Lung (tissue), 12 donors: ENCODE results near the gene LEKR1. TPM values are rescaled to one million over a fixed set of nuclear protein-coding genes. Genes with fewer than 3 reads are reported as not detected.

Experiments
- ATAC-seq: fragments of 200-7000 bp; cut with Tn5 transposase; one replicate; pipeline ENCODE4 v1.9.1; 2020; ENCODE audit warnings: moderate number of reproducible peaks; ENCODE audit not compliant: insufficient read depth, low FRiP score
- DNase-seq, 3 donors: peaks; one replicate each; pipeline ENCODE4 v3.0.0-alpha.2; 2013 to 2017
- H3K27ac ChIP-seq, 2 donors: one replicate each; pipeline ENCODE4 v1.5.1; 2013; ENCODE audit warnings: mild to moderate bottlenecking in 2 of 2, moderate library complexity in 2 of 2, control low read depth in 1 of 2, inconsistent platforms in 1 of 2, low read depth in 1 of 2, low read length in 1 of 2
- H3K27me3 ChIP-seq, 3 donors: one replicate each; pipeline ENCODE4 v1.5.1; 2013; ENCODE audit warnings: low read length in 2 of 3; ENCODE audit not compliant: control insufficient read depth in 3 of 3, insufficient read depth in 3 of 3
- H3K36me3 ChIP-seq, 4 donors: one replicate each; pipeline ENCODE4 v1.5.1; 2013; ENCODE audit warnings: low read length in 4 of 4, mild to moderate bottlenecking in 1 of 4, moderate library complexity in 1 of 4; ENCODE audit not compliant: control insufficient read depth in 4 of 4, insufficient read depth in 4 of 4
- H3K4me1 ChIP-seq, 5 donors: one replicate each; pipeline ENCODE4 v1.5.1; 2013; ENCODE audit warnings: low read length in 5 of 5, mild to moderate bottlenecking in 2 of 5, moderate library complexity in 1 of 5; ENCODE audit not compliant: control insufficient read depth in 5 of 5, insufficient read depth in 5 of 5
- H3K4me3 ChIP-seq: one replicate; pipeline ENCODE4 v1.5.1; 2013; ENCODE audit warnings: mild to moderate bottlenecking, control low read depth, moderate library complexity
- H3K9ac ChIP-seq, 2 donors: one replicate each; pipeline ENCODE4 v1.5.1; 2013; ENCODE audit warnings: low read length in 2 of 2, control low read depth in 1 of 2; ENCODE audit not compliant: insufficient read depth in 1 of 2
- H3K9me3 ChIP-seq, 4 donors: one replicate each; pipeline ENCODE4 v1.5.1; 2013; ENCODE audit warnings: low read length in 3 of 4, mild to moderate bottlenecking in 1 of 4, moderate library complexity in 1 of 4; ENCODE audit not compliant: control insufficient read depth in 4 of 4, insufficient read depth in 3 of 4
- WGBS, 2 donors: extraction: QIAGEN DNeasy Blood & Tissue Kit; methylation state at CpG; one replicate each; pipeline ENCODE4 v1.1.7; 2013; 5-methylcytosine and 5-hydroxymethylcytosine counted together
- polyA plus RNA-seq, 2 donors: library from polyadenylated mRNA; stranded (reverse); fragments of 200-250 nt; gene quantifications; one replicate each; pipeline ENCODE4 v1.2.1, GENCODE V29; 2013
- total RNA-seq, 2 donors: library from RNA; depleted of rRNA in 1 of 2; stranded (reverse); fragments of >200 nt in 1 of 2; gene quantifications; one replicate each; pipeline ENCODE4 v1.2.1, GENCODE V29; 2014 to 2021
- TF ChIP-seq, protein P1 (sequence below): IDR thresholded peaks from 2 replicates; pipeline ENCODE4 v1.5.1; 2012; ENCODE audit warnings: mild to moderate bottlenecking; ENCODE audit errors: control extremely low read depth, extremely low read depth
- donor health status: control.
- donor health status: control.
- donor health status: Bipolar disorder and iron deficiency.
- donor health status: healthy.
- donor health status: DM: yes; HTN: yes; CAD: no.

Gene LEKR1
- total and polyA plus RNA-seq, 4 donors: 0.71 to 5.4 (median 3.2) TPM

DNA sequence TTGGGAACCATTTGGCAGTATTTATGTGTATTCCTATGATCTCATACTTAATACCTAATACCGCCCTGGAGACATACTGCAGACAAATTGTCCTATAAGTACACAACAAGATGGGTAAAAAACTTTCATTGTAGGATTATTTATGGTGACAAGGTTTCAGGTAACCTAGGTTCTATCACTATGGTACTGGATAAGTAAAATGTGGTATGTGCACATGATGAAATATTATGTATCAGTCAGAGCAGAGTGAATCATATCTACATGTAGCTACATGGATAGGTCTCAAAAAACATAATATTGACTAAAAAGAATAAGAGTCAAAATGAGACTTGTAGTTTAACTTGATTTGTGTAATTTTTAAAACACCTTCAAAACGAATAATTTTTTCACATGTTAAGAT lies 147.8 kb downstream of the LEKR1 start:
- no peak overlapping the region for H3K4me3 ChIP-seq
- no peaks in the 10 kb centered on the region for H3K9me3 ChIP-seq
- no peaks in the 10 kb centered on the region for H3K36me3 ChIP-seq
- ATAC-seq: no peak
- DNase-seq: no peak
- peaks cover 0 to 1% (median 0%) of the 10 kb centered on the region in 5 donors for H3K4me1 ChIP-seq
- no peak overlapping the region for H3K27ac ChIP-seq
- H3K9ac ChIP-seq: no peak overlapping the region
- TF ChIP-seq, protein P1, sequence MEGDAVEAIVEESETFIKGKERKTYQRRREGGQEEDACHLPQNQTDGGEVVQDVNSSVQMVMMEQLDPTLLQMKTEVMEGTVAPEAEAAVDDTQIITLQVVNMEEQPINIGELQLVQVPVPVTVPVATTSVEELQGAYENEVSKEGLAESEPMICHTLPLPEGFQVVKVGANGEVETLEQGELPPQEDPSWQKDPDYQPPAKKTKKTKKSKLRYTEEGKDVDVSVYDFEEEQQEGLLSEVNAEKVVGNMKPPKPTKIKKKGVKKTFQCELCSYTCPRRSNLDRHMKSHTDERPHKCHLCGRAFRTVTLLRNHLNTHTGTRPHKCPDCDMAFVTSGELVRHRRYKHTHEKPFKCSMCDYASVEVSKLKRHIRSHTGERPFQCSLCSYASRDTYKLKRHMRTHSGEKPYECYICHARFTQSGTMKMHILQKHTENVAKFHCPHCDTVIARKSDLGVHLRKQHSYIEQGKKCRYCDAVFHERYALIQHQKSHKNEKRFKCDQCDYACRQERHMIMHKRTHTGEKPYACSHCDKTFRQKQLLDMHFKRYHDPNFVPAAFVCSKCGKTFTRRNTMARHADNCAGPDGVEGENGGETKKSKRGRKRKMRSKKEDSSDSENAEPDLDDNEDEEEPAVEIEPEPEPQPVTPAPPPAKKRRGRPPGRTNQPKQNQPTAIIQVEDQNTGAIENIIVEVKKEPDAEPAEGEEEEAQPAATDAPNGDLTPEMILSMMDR: no peak
- H3K27me3 ChIP-seq: no peaks in the 10 kb centered on the region
- 88 to 90% methylated on average over 2 of the region's 2 CpGs for WGBS, 2 donors

DNA sequence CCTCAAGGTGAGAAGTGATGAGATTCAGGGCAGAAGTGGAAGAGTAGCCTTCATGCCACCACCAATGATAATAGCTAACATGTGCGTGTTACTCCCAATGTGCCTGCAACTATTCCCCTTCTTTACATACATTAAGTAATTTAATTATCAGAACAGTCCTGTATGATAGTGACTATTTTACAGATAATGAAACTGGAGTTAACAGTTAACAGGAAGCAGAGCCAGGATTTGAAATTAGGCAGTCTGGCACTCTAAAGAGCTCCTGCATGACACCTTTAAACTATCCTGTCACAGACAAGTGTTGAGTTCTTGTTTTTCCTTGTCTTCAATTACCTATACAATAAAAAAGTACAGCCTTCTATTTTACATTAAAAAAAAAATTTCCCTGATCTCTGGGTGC lies 148.8 kb downstream of the LEKR1 start:
- no peak overlapping the region for H3K27ac ChIP-seq

DNA sequence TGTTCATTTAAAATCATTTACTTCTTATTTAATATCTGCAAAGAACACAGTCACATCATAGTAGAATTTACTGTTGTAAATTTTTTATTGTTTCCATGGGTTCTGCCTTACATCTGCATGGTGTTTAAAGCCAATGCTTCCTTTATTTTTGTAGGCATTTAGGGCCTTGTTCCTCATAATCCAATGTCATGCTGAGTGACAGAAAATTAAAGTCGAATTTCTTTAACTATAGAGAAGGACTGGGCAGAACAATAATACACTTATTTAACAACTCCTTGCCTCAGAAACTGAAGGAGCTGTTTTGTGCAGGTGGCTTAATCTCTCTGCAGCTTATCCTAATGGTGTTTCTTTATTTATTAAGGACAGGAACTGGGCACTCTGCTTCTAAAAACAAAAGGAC lies 149.6 kb downstream of the LEKR1 start:
- no peaks in the 10 kb centered on the region for H3K9me3 ChIP-seq
- H3K9ac ChIP-seq: no peak overlapping the region
- TF ChIP-seq, protein P1: no peak
- no peak overlapping the region for H3K27ac ChIP-seq
- WGBS, 2 donors: 39 to 62% methylated on average over 1 of the region's 1 CpG
- H3K4me1 ChIP-seq: peaks cover 0 to 3% (median 0%) of the 10 kb centered on the region in 5 donors
- H3K36me3 ChIP-seq: no peaks in the 10 kb centered on the region
- H3K27me3 ChIP-seq: no peaks in the 10 kb centered on the region
- ATAC-seq (no peak), DNase-seq (no peak)
- no peak overlapping the region for H3K4me3 ChIP-seq

More for the DNA sequence above, 148.8 kb downstream of the LEKR1 start:
- DNase-seq: no peak
- Histone ChIP-seq H3K4me1 (peaks cover 0 to 3% (median 0%) of the 10 kb centered on the region in 5 donors), H3K36me3 (no peaks in the 10 kb centered on the region), H3K27me3 (no peaks in the 10 kb centered on the region), H3K4me3 (no peak overlapping the region), H3K9me3 (no peaks in the 10 kb centered on the region), H3K9ac (no peak overlapping the region)
- ATAC-seq: no peak
- TF ChIP-seq, protein P1: no peak
- 89 to 97% methylated on average over 1 of the region's 1 CpG for WGBS, 2 donors

DNA sequence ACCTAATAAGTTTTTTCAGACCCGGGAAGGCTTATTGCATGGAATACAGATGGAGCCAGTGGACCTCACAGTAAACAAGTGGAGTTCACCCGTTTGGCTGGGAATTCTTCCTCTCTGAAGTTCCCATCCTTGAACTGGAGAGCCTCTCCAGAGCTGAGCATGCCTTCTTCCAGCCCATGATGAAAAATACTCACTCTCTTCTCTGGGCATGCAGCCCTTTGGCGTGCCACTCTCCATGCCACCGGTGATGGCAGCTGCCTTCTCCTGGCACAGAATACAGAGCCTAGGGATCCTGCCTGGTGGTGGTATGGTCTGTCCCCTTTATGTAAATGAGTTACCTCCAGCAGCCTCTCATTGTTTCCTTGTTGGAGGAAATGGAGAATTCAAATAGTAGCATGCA lies 150.8 kb downstream of the LEKR1 start:
- 72 to 80% methylated on average over 4 of the region's 4 CpGs for WGBS, 2 donors
- ATAC-seq (no peak), DNase-seq (peak in 1 of 3 donors; percentile 19)
- H3K27ac ChIP-seq: no peak overlapping the region
- peaks cover 0 to 3% (median 0%) of the 10 kb centered on the region in 5 donors for H3K4me1 ChIP-seq
- no peaks in the 10 kb centered on the region for H3K36me3 ChIP-seq
- no peak overlapping the region for H3K4me3 ChIP-seq
- TF ChIP-seq, protein P1: no peak
- no peak overlapping the region for H3K9ac ChIP-seq
- H3K27me3 ChIP-seq: no peaks in the 10 kb centered on the region
- no peaks in the 10 kb centered on the region for H3K9me3 ChIP-seq
